OCI-LY1 (cell line): ENCODE measurements around the gene CC2D2B.
A peak's percentile ranks its signal among the peaks of the same experiment; 100 is the strongest.

Experiments
- H2AFZ ChIP-seq: fragments of 200-600 bp; sonication (generic), shearing (Covaris generic); 2 replicates; pipeline ENCODE4 v1.6.0; 2014; ENCODE audit warnings: antibody characterized with exemption, mild to moderate bottlenecking, low read length
- H3F3A ChIP-seq: fragments of 200-600 bp; sonication (generic), shearing (Covaris generic); 2 replicates; pipeline ENCODE4 v1.6.0; 2014; ENCODE audit warnings: mild to moderate bottlenecking, antibody characterized with exemption, low read length, moderate library complexity; ENCODE audit not compliant: insufficient read depth
- H3K27ac ChIP-seq: fragments of 200-600 bp; sonication (generic); 2 replicates; pipeline ENCODE4 v1.5.1; 2014; ENCODE audit warnings: low read length, mixed run types, mild to moderate bottlenecking, low read depth; ENCODE audit not compliant: poor library complexity, severe bottlenecking
- H3K27me3 ChIP-seq: fragments of 200-600 bp; sonication (generic); 2 replicates; pipeline ENCODE4 v1.6.0; 2014; ENCODE audit warnings: antibody characterized with exemption, mild to moderate bottlenecking, low read length, moderate library complexity; ENCODE audit not compliant: insufficient read depth
- H3K36me3 ChIP-seq: fragments of 200-600 bp; sonication (generic); 2 replicates; pipeline ENCODE4 v1.6.1; 2014; ENCODE audit warnings: mild to moderate bottlenecking, antibody characterized with exemption, low read length, moderate library complexity, mixed read lengths; ENCODE audit not compliant: insufficient read depth
- H3K4me1 ChIP-seq: fragments of 200-600 bp; sonication (generic); 2 replicates; pipeline ENCODE4 v1.5.1; 2014; ENCODE audit warnings: mild to moderate bottlenecking, low read length, moderate library complexity; ENCODE audit not compliant: insufficient read depth, severe bottlenecking
- H3K4me2 ChIP-seq: fragments of 200-600 bp; sonication (generic), shearing (Covaris generic); 2 replicates; pipeline ENCODE4 v1.6.1; 2014; ENCODE audit warnings: low read length
- H3K4me3 ChIP-seq: fragments of 200-600 bp; sonication (generic); 2 replicates; pipeline ENCODE4 v1.5.1; 2014; ENCODE audit warnings: low read length, low read depth, mild to moderate bottlenecking, mixed read lengths; ENCODE audit not compliant: poor library complexity, severe bottlenecking
- H3K79me2 ChIP-seq: fragments of 200-600 bp; shearing (Covaris generic); 2 replicates; pipeline ENCODE4 v1.6.1; 2016; ENCODE audit warnings: mixed run types, low read length, mixed read lengths; ENCODE audit not compliant: insufficient read depth
- H3K9ac ChIP-seq: fragments of 200-600 bp; sonication (generic), shearing (Covaris generic); 2 replicates; pipeline ENCODE4 v1.6.1; 2014; ENCODE audit warnings: mild to moderate bottlenecking, low read length, mixed read lengths
- H3K9me2 ChIP-seq: fragments of 200-600 bp; sonication (generic), shearing (Covaris generic); 2 replicates; pipeline ENCODE4 v1.6.1; 2014; ENCODE audit warnings: low read depth, mild to moderate bottlenecking, low read length, mixed read lengths
- H3K9me3 ChIP-seq: fragments of 200-600 bp; shearing (Covaris generic); 2 replicates; pipeline ENCODE4 v1.6.1; 2014; ENCODE audit warnings: low read length, mixed read lengths
- H4K20me1 ChIP-seq: fragments of 200-600 bp; sonication (generic), shearing (Covaris generic); 2 replicates; pipeline ENCODE4 v1.6.0; 2016; ENCODE audit warnings: mild to moderate bottlenecking, low read length; ENCODE audit not compliant: insufficient read depth
- EZH2 ChIP-seq: fragments of 200-600 bp; sonication (generic), shearing (Covaris generic); IDR thresholded peaks from 2 replicates; pipeline ENCODE4 v1.8.0; 2017; ENCODE audit warnings: borderline replicate concordance, mixed run types, mild to moderate bottlenecking, antibody characterized with exemption, low read length, moderate library complexity, mixed read lengths
- TF ChIP-seq, protein P1 (sequence below): fragments of 200-600 bp; sonication (generic), shearing (Covaris generic); IDR thresholded peaks from 2 replicates; pipeline ENCODE4 v1.5.1; 2017; ENCODE audit warnings: mild to moderate bottlenecking, antibody characterized with exemption, low read length, moderate library complexity, mixed read lengths

The CC2D2B gene

DNA sequence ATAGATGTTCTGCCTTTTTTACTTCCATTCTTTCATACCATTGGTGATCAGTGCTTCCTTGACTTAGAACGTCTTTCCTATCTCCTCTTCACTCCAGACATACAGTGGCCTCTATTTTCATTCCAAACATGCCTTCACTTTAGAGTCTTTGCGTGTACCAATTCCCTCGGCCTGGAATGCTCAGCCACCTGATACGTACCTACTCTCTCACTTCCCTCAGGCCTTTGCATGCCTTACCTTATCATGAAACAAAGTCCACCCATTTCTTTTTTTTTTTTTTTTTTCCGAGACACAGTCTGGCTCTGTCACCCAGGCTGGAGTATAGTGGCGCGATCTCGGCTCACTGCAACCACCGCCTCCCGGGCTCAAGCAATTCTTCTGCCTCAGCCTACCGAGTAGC, 133.4 kb downstream of the CC2D2B start:
- Histone ChIP-seq H3K4me2 (no peak overlapping the region), H2AFZ (no peak overlapping the region), H3K9me2 (no peaks in the 10 kb centered on the region), H3K4me1 (peaks cover 19% of the 10 kb centered on the region), H3K9me3 (no peaks in the 10 kb centered on the region), H3K36me3 (no peaks in the 10 kb centered on the region), H4K20me1 (no peaks in the 10 kb centered on the region), H3K79me2 (0 out of 2 replicates have a peak, but pooled peaks cover 7% of the 10 kb centered on the region), H3K27ac (no peak overlapping the region), H3K27me3 (no peaks in the 10 kb centered on the region), H3F3A (no peaks in the 10 kb centered on the region), H3K9ac (no peak overlapping the region), H3K4me3 (no peak overlapping the region)
- TF ChIP-seq, protein P1, sequence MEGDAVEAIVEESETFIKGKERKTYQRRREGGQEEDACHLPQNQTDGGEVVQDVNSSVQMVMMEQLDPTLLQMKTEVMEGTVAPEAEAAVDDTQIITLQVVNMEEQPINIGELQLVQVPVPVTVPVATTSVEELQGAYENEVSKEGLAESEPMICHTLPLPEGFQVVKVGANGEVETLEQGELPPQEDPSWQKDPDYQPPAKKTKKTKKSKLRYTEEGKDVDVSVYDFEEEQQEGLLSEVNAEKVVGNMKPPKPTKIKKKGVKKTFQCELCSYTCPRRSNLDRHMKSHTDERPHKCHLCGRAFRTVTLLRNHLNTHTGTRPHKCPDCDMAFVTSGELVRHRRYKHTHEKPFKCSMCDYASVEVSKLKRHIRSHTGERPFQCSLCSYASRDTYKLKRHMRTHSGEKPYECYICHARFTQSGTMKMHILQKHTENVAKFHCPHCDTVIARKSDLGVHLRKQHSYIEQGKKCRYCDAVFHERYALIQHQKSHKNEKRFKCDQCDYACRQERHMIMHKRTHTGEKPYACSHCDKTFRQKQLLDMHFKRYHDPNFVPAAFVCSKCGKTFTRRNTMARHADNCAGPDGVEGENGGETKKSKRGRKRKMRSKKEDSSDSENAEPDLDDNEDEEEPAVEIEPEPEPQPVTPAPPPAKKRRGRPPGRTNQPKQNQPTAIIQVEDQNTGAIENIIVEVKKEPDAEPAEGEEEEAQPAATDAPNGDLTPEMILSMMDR: no peak
- no peak for TF ChIP-seq EZH2

GRCh38 chr10:96043033-96043892, 135.5 kb downstream of the CC2D2B start, which contains the start of gene CCNJ:
Gene CCNJ, plus strand, starts transcription at chr10:96043583. Its CDS starts 811 bp downstream, at chr10:96044394.
- Histone ChIP-seq H3K79me2 (0 out of 2 replicates have a peak, but pooled peaks cover 7% of the 10 kb centered on the region), H3K4me1 (peaks cover 21% of the 10 kb centered on the region), H3K9me2 (no peaks in the 10 kb centered on the region), H2AFZ (no peak within 1 kb of the TSS), H3K27me3 (no peaks in the 10 kb centered on the region), H3K9me3 (no peaks in the 10 kb centered on the region), H3K4me3 (peak within 1 kb of the TSS; percentile 84), H4K20me1 (no peaks in the 10 kb centered on the region), H3K4me2 (peak within 1 kb of the TSS; percentile 80), H3F3A (no peaks in the 10 kb centered on the region), H3K9ac (peak within 1 kb of the TSS; percentile 76), H3K27ac (peak within 1 kb of the TSS; percentile 7), H3K36me3 (no peaks in the 10 kb centered on the region)
- TF ChIP-seq, protein P1: no peak

- H3F3A ChIP-seq: no peaks in the 10 kb centered on the region
- no peak overlapping the region for H2AFZ ChIP-seq
- no peaks in the 10 kb centered on the region for H4K20me1 ChIP-seq
- H3K79me2 ChIP-seq: 0 out of 2 replicates have a peak, but pooled peaks cover 7% of the 10 kb centered on the region
- no peaks in the 10 kb centered on the region for H3K9me3 ChIP-seq
- H3K27ac ChIP-seq: peak overlapping the region; percentile 7
- peak overlapping the region; percentile 76 for H3K9ac ChIP-seq
- no peaks in the 10 kb centered on the region for H3K36me3 ChIP-seq
- no peaks in the 10 kb centered on the region for H3K9me2 ChIP-seq
- TF ChIP-seq EZH2: no peak
- TF ChIP-seq, protein P1: no peak
- no peaks in the 10 kb centered on the region for H3K27me3 ChIP-seq
- H3K4me3 ChIP-seq: peak overlapping the region; percentile 84
- H3K4me1 ChIP-seq: peaks cover 29% of the 10 kb centered on the region
- peak overlapping the region; percentile 80 for H3K4me2 ChIP-seq
These were observed 136.3 kb downstream of the CC2D2B start for GRCh38 chr10:96043893-96044715.
